M059J (cell line): Measurements from ENCODE around the gene NCF2. TPM values are rescaled to one million over a fixed set of nuclear protein-coding genes. Genes with fewer than 3 reads are reported as not detected.

ENCODE experiments used
- DNase-seq: peaks from one replicate; pipeline ENCODE4 v3.0.0-alpha.2; 2012; ENCODE audit warnings: low read depth
- total RNA-seq: library from RNA; depleted of rRNA; stranded (reverse); fragments of >200 nt; shearing (Covaris generic); gene quantifications from 2 replicates; pipeline ENCODE4 v1.2.3, GENCODE V29; 2014

Gene NCF2
- total RNA-seq, 1 experiment from 2014 or later = 10.8 TPM

- no peak for DNase-seq
These were observed 5.2 kb downstream of the NCF2 start for GRCh38 chr1:183585038-183585437.

GRCh38 chr1:183584147-183584546 is 6.1 kb downstream of the NCF2 start:
- DNase-seq = no peak

GRCh38 chr1:183583466-183583865 is 6.8 kb downstream of the NCF2 start:
- DNase-seq = no peak

- no peak for DNase-seq
These were observed 8.1 kb downstream of the NCF2 start for GRCh38 chr1:183582021-183582713.

GRCh38 chr1:183580281-183580682 is 10.0 kb downstream of the NCF2 start:
- peak; percentile 58 for DNase-seq

- DNase-seq = no peak
These were observed 11.4 kb downstream of the NCF2 start for GRCh38 chr1:183578856-183579255.

GRCh38 chr1:183577897-183578465 is 12.3 kb downstream of the NCF2 start:
- no peak for DNase-seq

GRCh38 chr1:183576537-183576936 is 13.7 kb downstream of the NCF2 start:
- DNase-seq = no peak

- DNase-seq = no peak
These were observed 14.7 kb downstream of the NCF2 start for GRCh38 chr1:183575606-183576005.

- peak; percentile 34 for DNase-seq
These were observed 17.5 kb downstream of the NCF2 start for GRCh38 chr1:183572721-183573120.

GRCh38 chr1:183571678-183572268 is 18.5 kb downstream of the NCF2 start:
- peak; percentile 76 for DNase-seq

- DNase-seq = no peak
These were observed 19.8 kb downstream of the NCF2 start for GRCh38 chr1:183570451-183570850.

GRCh38 chr1:183569801-183570200 is 20.5 kb downstream of the NCF2 start:
- DNase-seq = no peak

- DNase-seq = peak; percentile 74
These were observed 21.1 kb downstream of the NCF2 start for GRCh38 chr1:183569141-183569540.

GRCh38 chr1:183568176-183569021 is 21.9 kb downstream of the NCF2 start:
- DNase-seq = peak; percentile 17

- peak; percentile 74 for DNase-seq
These were observed 22.7 kb downstream of the NCF2 start for GRCh38 chr1:183567584-183567983.

GRCh38 chr1:183566026-183566425 is 24.2 kb downstream of the NCF2 start:
- no peak for DNase-seq

- DNase-seq = no peak
These were observed 25.0 kb downstream of the NCF2 start for GRCh38 chr1:183565261-183565660.

- DNase-seq = no peak
These were observed 27.6 kb downstream of the NCF2 start for GRCh38 chr1:183562701-183563100.

GRCh38 chr1:183559061-183559460 is 31.2 kb downstream of the NCF2 start:
- no peak for DNase-seq

GRCh38 chr1:183554577-183554976 is 35.7 kb downstream of the NCF2 start:
- no peak for DNase-seq

- DNase-seq = no peak
These were observed 36.5 kb downstream of the NCF2 start for GRCh38 chr1:183553764-183554163.
